NB4 (cell line): ENCODE data around the gene NFASC.

ENCODE experiments used
- DNase-seq: peaks from one replicate; pipeline ENCODE4 v3.0.0; 2010; ENCODE audit warnings: low read depth
- H3K4me3 ChIP-seq: one replicate; pipeline ENCODE4 v1.5.1; 2011; ENCODE audit warnings: mild to moderate bottlenecking, low read depth, low read length, moderate library complexity
- MYC ChIP-seq: IDR thresholded peaks from 2 replicates; pipeline ENCODE4 v1.6.1; 2011; ENCODE audit warnings: low read depth, low read length
- POLR2A ChIP-seq: IDR thresholded peaks from 2 replicates; pipeline ENCODE4 v1.6.1; 2011; ENCODE audit warnings: mild to moderate bottlenecking; ENCODE audit not compliant: insufficient read length; ENCODE audit errors: extremely low read depth
- TF ChIP-seq, protein P1 (sequence below): IDR thresholded peaks from one replicate; pipeline ENCODE4 v1.5.1; 2012; ENCODE audit warnings: low read depth, low read length
- TF ChIP-seq, protein P2 (sequence below): IDR thresholded peaks from 2 replicates; pipeline ENCODE4 v1.6.1; 2011; ENCODE audit warnings: low read depth, low read length

NFASC gene

GRCh38 chr1:205028390-205028789, 157.7 kb downstream of the NFASC start:
- no peak for DNase-seq
- TF ChIP-seq, protein P1, sequence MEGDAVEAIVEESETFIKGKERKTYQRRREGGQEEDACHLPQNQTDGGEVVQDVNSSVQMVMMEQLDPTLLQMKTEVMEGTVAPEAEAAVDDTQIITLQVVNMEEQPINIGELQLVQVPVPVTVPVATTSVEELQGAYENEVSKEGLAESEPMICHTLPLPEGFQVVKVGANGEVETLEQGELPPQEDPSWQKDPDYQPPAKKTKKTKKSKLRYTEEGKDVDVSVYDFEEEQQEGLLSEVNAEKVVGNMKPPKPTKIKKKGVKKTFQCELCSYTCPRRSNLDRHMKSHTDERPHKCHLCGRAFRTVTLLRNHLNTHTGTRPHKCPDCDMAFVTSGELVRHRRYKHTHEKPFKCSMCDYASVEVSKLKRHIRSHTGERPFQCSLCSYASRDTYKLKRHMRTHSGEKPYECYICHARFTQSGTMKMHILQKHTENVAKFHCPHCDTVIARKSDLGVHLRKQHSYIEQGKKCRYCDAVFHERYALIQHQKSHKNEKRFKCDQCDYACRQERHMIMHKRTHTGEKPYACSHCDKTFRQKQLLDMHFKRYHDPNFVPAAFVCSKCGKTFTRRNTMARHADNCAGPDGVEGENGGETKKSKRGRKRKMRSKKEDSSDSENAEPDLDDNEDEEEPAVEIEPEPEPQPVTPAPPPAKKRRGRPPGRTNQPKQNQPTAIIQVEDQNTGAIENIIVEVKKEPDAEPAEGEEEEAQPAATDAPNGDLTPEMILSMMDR, result no peak
- TF ChIP-seq POLR2A (no peak), MYC (no peak)
- TF ChIP-seq, protein P2, sequence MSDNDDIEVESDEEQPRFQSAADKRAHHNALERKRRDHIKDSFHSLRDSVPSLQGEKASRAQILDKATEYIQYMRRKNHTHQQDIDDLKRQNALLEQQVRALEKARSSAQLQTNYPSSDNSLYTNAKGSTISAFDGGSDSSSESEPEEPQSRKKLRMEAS, result no peak
- no peak overlapping the region for H3K4me3 ChIP-seq

GRCh38 chr1:205028924-205029323, 158.3 kb downstream of the NFASC start:
- DNase-seq, result no peak
- no peak for TF ChIP-seq MYC

GRCh38 chr1:205030241-205030640, 159.6 kb downstream of the NFASC start:
- no peak for DNase-seq
- no peak overlapping the region for H3K4me3 ChIP-seq
- no peak for TF ChIP-seq POLR2A
- TF ChIP-seq, protein P2, result no peak
- TF ChIP-seq, protein P1, result no peak
- no peak for TF ChIP-seq MYC

More at GRCh38 chr1:205028924-205029323, 158.3 kb downstream of the NFASC start:
- no peak overlapping the region for H3K4me3 ChIP-seq

DNA sequence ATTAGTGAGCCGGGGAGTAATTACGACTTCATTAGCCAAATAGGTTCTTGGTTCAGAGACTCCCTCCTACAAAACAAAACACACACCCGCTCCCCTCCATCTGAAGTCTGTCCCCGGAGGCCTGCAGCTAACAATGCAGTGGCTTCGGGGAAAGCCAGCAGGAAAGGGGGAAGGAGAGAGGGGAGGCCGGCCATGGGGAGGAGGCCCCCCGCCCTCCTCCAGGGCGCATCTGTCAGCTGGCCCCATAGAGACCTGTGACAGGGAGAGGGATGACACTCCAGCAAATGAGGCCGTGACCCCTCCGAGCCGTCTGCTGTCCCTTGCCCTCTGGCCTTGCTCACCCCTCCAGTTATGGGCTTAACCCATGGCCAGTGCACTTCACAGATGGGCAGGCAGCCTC, 160.2 kb downstream of the NFASC start:
- no peak overlapping the region for H3K4me3 ChIP-seq
- no peak for DNase-seq
- TF ChIP-seq, protein P1, result no peak
- no peak for TF ChIP-seq POLR2A
- TF ChIP-seq MYC, result no peak
- TF ChIP-seq, protein P2, result no peak

- no peak for DNase-seq
- TF ChIP-seq, protein P1, result no peak
- TF ChIP-seq, protein P2, result no peak
- H3K4me3 ChIP-seq, result no peak overlapping the region
These were observed 161.8 kb downstream of the NFASC start for GRCh38 chr1:205032508-205032907.

- H3K4me3 ChIP-seq, result no peak overlapping the region
- no peak for DNase-seq
- TF ChIP-seq, protein P1, result no peak
- TF ChIP-seq POLR2A, result no peak
- no peak for TF ChIP-seq MYC
- TF ChIP-seq, protein P2, result no peak
These were observed 166.9 kb downstream of the NFASC start for GRCh38 chr1:205037539-205037938.
